Nephron progenitor cell (in vitro differentiated cells): ENCODE data around the gene UTP4.

Experiments used
- DNase-seq: peaks from one replicate; pipeline ENCODE4 v3.0.0; 2021
- H3K27ac Mint-ChIP-seq: 2 replicates; pipeline ENCODE4 v1.8.0; 2021; ENCODE audit warnings: mild to moderate bottlenecking, moderate library complexity, mixed read lengths
- H3K27me3 Mint-ChIP-seq: 2 replicates; pipeline ENCODE4 v1.8.0; 2021; ENCODE audit warnings: mild to moderate bottlenecking, low read depth, mixed read lengths; ENCODE audit not compliant: poor library complexity
- H3K36me3 Mint-ChIP-seq: 2 replicates; pipeline ENCODE4 v1.8.0; 2021; ENCODE audit warnings: low read depth, mixed read lengths
- H3K4me1 Mint-ChIP-seq: 2 replicates; pipeline ENCODE4 v1.8.0; 2021; ENCODE audit warnings: mixed read lengths
- H3K4me3 Mint-ChIP-seq: 2 replicates; pipeline ENCODE4 v1.8.0; 2021; ENCODE audit warnings: mild to moderate bottlenecking, moderate library complexity, mixed read lengths
- H3K9me3 Mint-ChIP-seq: 2 replicates; pipeline ENCODE4 v1.8.0; 2021; ENCODE audit warnings: mild to moderate bottlenecking, moderate library complexity, mixed read lengths
- CTCF ChIP-seq: fragments of 200-600 bp; sonication (generic); IDR thresholded peaks from 2 replicates; pipeline ENCODE4 v1.5.0; 2021; ENCODE audit warnings: antibody characterized with exemption

UTP4 gene

GRCh38 chr16:69088684-69089083, 43.8 kb upstream of the UTP4 start:
- Mint-ChIP-seq H3K36me3 (peaks cover 2% of the 10 kb centered on the region), H3K9me3 (no peaks in the 10 kb centered on the region), H3K4me3 (no peak overlapping the region), H3K27ac (peak overlapping the region; percentile 46), H3K4me1 (peaks cover 20% of the 10 kb centered on the region), H3K27me3 (peaks cover under 1% of the 10 kb centered on the region)
- TF ChIP-seq CTCF, result no peak
- DNase-seq, result no peak

- H3K27me3 Mint-ChIP-seq, result no peaks in the 10 kb centered on the region
- H3K27ac Mint-ChIP-seq, result peak overlapping the region; percentile 46
- no peaks in the 10 kb centered on the region for H3K36me3 Mint-ChIP-seq
- no peak overlapping the region for H3K4me3 Mint-ChIP-seq
- TF ChIP-seq CTCF, result no peak
- peaks cover 15% of the 10 kb centered on the region for H3K4me1 Mint-ChIP-seq
- no peak for DNase-seq
- no peaks in the 10 kb centered on the region for H3K9me3 Mint-ChIP-seq
Observed at GRCh38 chr16:69089091-69089910, 43.1 kb upstream of the UTP4 start.

GRCh38 chr16:69093974-69094373, 38.5 kb upstream of the UTP4 start:
- H3K27me3 Mint-ChIP-seq, result peaks cover 4% of the 10 kb centered on the region
- no peaks in the 10 kb centered on the region for H3K36me3 Mint-ChIP-seq
- no peak for TF ChIP-seq CTCF
- H3K9me3 Mint-ChIP-seq, result no peaks in the 10 kb centered on the region
- DNase-seq, result no peak
- no peak overlapping the region for H3K4me3 Mint-ChIP-seq
- H3K4me1 Mint-ChIP-seq, result peaks cover 14% of the 10 kb centered on the region
- H3K27ac Mint-ChIP-seq, result peak overlapping the region; percentile 44

GRCh38 chr16:69094501-69094900, 37.9 kb upstream of the UTP4 start:
- peak overlapping the region; percentile 18 for H3K27ac Mint-ChIP-seq
- peaks cover 9% of the 10 kb centered on the region for H3K4me1 Mint-ChIP-seq
- H3K4me3 Mint-ChIP-seq, result no peak overlapping the region
- H3K9me3 Mint-ChIP-seq, result no peaks in the 10 kb centered on the region
- no peak for TF ChIP-seq CTCF
- DNase-seq, result no peak
- H3K27me3 Mint-ChIP-seq, result peaks cover 4% of the 10 kb centered on the region
- no peaks in the 10 kb centered on the region for H3K36me3 Mint-ChIP-seq

GRCh38 chr16:69095193-69095592, 37.3 kb upstream of the UTP4 start:
- Mint-ChIP-seq H3K27ac (no peak overlapping the region), H3K36me3 (no peaks in the 10 kb centered on the region), H3K27me3 (peaks cover 4% of the 10 kb centered on the region), H3K9me3 (no peaks in the 10 kb centered on the region), H3K4me1 (peaks cover 13% of the 10 kb centered on the region), H3K4me3 (no peak overlapping the region)
- DNase-seq, result no peak
- TF ChIP-seq CTCF, result no peak
